GM23338 (cell line): ENCODE results near the gene RASA3.

Experiments used
- CREB1 ChIP-seq: fragments of 250-450 bp; sonication (Bioruptor Pico); IDR thresholded peaks from 2 replicates; pipeline ENCODE4 v1.5.0; 2020; ENCODE audit warnings: low read depth, mild to moderate bottlenecking, moderate library complexity
- EZH2 ChIP-seq: fragments of 200-600 bp; sonication (generic); IDR thresholded peaks from one replicate; pipeline ENCODE4 v1.8.0; 2017; ENCODE audit warnings: antibody characterized with exemption, mild to moderate bottlenecking, low read depth; ENCODE audit not compliant: unreplicated experiment
- EZH2phosphoT487 ChIP-seq: fragments of 200-600 bp; sonication (generic); IDR thresholded peaks from one replicate; pipeline ENCODE4 v1.8.1; 2018; ENCODE audit warnings: antibody characterized with exemption; ENCODE audit not compliant: unreplicated experiment
- JUNB ChIP-seq: IDR thresholded peaks from one replicate; pipeline ENCODE4 v1.6.1; 2016; ENCODE audit warnings: antibody characterized with exemption; ENCODE audit not compliant: unreplicated experiment
- POLR2AphosphoS5 ChIP-seq: IDR thresholded peaks from 2 replicates; pipeline ENCODE4 v1.6.1; 2016; ENCODE audit warnings: antibody characterized with exemption, low read depth
- STAT1 ChIP-seq: IDR thresholded peaks from one replicate; pipeline ENCODE4 v1.6.1; 2016; ENCODE audit warnings: antibody characterized with exemption; ENCODE audit not compliant: unreplicated experiment
- ZNF331 ChIP-seq: fragments of 250-450 bp; sonication (Bioruptor Pico); IDR thresholded peaks from 2 replicates; pipeline ENCODE4 v1.5.0; 2020; ENCODE audit warnings: low read depth, mild to moderate bottlenecking, moderate library complexity
- TF ChIP-seq, protein P1 (sequence below), 2 experiments: fragments of 200-600 bp in 1 of 2; sonication (generic) in 1 of 2; conservative IDR thresholded peaks; 2 replicates each; pipeline versions ENCODE4 v1.5.1 to v1.6.1; 2016 to 2017; ENCODE audit warnings: antibody characterized with exemption in 2 of 2, low read depth in 2 of 2, mild to moderate bottlenecking in 2 of 2, moderate library complexity in 1 of 2
- TF ChIP-seq, protein P2 (sequence below): IDR thresholded peaks from one replicate; pipeline ENCODE4 v1.6.1; 2018; ENCODE audit warnings: antibody characterized with exemption; ENCODE audit not compliant: unreplicated experiment

DNA sequence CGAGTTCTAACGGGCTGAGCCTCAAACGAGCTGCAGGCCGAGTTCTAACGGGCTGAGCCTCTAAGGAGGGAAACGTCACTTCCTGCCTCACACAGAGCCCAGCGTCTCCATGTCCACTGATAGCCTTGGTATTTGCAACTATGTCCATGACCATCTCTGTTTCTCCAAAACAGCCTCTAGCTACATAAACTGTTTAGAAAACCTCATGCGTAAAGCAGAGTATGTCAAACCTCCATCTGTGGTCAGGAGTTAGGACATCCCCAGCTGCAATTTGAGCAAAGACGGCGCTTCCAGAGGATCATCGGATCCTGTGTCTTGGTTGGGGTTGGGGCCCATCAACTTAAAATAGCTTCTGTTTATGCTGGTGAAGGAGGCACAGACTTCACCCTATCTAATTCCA, 20.8 kb downstream of the RASA3 start:
- TF ChIP-seq, protein P1, sequence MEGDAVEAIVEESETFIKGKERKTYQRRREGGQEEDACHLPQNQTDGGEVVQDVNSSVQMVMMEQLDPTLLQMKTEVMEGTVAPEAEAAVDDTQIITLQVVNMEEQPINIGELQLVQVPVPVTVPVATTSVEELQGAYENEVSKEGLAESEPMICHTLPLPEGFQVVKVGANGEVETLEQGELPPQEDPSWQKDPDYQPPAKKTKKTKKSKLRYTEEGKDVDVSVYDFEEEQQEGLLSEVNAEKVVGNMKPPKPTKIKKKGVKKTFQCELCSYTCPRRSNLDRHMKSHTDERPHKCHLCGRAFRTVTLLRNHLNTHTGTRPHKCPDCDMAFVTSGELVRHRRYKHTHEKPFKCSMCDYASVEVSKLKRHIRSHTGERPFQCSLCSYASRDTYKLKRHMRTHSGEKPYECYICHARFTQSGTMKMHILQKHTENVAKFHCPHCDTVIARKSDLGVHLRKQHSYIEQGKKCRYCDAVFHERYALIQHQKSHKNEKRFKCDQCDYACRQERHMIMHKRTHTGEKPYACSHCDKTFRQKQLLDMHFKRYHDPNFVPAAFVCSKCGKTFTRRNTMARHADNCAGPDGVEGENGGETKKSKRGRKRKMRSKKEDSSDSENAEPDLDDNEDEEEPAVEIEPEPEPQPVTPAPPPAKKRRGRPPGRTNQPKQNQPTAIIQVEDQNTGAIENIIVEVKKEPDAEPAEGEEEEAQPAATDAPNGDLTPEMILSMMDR (conservative IDR thresholded peaks at IDR 0.05; ENCODE audit: low read depth in 2 of 2): no peak
- TF ChIP-seq JUNB (no peak), ZNF331 (CRISPR knock-in tag) (no peak), EZH2 (no peak), EZH2phosphoT487 (no peak), STAT1 (no peak), CREB1 (CRISPR knock-in tag) (no peak), POLR2AphosphoS5 (no peak)
- TF ChIP-seq, protein P2, sequence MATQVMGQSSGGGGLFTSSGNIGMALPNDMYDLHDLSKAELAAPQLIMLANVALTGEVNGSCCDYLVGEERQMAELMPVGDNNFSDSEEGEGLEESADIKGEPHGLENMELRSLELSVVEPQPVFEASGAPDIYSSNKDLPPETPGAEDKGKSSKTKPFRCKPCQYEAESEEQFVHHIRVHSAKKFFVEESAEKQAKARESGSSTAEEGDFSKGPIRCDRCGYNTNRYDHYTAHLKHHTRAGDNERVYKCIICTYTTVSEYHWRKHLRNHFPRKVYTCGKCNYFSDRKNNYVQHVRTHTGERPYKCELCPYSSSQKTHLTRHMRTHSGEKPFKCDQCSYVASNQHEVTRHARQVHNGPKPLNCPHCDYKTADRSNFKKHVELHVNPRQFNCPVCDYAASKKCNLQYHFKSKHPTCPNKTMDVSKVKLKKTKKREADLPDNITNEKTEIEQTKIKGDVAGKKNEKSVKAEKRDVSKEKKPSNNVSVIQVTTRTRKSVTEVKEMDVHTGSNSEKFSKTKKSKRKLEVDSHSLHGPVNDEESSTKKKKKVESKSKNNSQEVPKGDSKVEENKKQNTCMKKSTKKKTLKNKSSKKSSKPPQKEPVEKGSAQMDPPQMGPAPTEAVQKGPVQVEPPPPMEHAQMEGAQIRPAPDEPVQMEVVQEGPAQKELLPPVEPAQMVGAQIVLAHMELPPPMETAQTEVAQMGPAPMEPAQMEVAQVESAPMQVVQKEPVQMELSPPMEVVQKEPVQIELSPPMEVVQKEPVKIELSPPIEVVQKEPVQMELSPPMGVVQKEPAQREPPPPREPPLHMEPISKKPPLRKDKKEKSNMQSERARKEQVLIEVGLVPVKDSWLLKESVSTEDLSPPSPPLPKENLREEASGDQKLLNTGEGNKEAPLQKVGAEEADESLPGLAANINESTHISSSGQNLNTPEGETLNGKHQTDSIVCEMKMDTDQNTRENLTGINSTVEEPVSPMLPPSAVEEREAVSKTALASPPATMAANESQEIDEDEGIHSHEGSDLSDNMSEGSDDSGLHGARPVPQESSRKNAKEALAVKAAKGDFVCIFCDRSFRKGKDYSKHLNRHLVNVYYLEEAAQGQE: no peak
